GM21825 (cell line): Measurements from ENCODE around the gene FCHSD1.

Source experiments
- ATAC-seq: cut with Tn5 transposase; IDR thresholded peaks from one replicate; pipeline ENCODE4 v1.9.1; 2021; ENCODE audit warnings: mild to moderate bottlenecking, moderate library complexity; ENCODE audit not compliant: unreplicated experiment

The FCHSD1 gene

DNA sequence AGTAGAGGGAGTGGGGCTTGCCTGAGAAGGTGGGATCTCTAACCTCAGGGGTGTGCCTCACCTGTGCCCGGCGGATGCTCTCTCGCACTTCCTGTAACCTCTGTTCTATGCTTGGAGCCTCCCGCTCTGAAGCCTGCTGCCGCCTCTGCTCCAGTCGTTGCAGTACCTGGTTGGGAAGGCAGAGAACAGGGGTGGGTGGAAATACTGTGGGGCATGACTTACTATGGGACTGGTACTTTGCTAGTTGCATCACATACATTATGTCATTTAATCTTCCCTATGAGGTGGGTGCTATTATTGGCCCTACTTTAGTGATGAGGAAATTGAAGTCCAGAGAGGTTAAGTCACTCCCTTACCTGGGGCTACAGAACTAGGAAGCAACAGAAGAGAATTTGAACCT, 5.2 kb downstream of the FCHSD1 start:
- no peak for ATAC-seq

DNA sequence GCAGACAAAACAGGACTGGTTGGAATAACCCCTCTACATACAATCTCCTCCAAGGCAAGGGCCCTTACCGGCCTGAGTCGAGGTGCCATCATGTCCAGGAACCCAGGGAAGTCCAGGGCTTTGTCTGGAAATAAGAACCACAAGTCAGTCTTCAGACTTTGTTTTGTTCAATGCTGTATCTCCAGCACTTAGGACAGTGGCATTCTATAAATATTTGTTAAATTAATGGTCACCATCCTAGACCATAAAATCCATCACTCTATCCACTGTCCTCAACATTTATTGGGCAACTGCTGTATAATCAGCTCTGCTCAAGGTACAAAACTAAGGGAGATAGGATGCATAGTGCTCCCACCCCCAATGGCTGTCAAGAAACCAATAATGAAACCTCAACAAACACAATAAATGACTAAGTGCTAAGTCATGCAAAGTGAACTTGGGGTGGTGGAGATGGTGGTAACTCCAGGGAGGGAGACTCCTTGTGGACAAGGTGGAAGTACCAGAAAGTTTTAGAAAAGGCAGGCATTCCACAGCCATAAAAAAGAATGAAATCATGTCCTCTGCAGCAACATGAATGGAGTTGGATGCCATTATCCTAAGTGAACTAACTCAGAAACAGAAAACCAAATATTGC, 9.5 kb downstream of the FCHSD1 start:
- ATAC-seq = peak; percentile 33

DNA sequence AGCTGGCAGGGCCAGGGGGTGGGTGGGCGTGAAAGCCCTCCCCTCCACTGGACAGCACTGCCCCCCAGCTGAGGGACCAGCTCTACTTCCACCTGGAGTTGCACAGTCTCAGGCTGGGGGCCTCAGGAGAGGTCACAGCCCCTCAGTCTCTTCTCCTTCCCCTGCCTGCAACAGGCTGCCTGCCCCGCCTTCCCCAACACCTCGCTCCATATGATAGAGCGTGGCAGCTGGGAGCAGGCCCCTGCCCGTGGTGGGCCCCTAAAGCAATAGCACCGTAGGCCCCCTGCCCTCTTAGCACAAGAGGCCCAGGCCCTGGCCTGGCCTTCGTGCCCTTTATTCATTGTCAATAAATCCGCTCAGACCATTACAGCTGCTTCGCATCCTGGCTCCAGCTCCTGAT, 10.5 kb downstream of the FCHSD1 start:
- ATAC-seq = no peak

- ATAC-seq = no peak
Observed at GRCh38 chr5:141640051-141640415, 11.2 kb downstream of the FCHSD1 start.

GRCh38 chr5:141639357-141640050, 11.7 kb downstream of the FCHSD1 start:
- ATAC-seq = no peak

- ATAC-seq = no peak
Observed at GRCh38 chr5:141638771-141639170, 12.4 kb downstream of the FCHSD1 start.

- peak; percentile 28 for ATAC-seq
Observed at GRCh38 chr5:141637767-141638419, 13.3 kb downstream of the FCHSD1 start.

- peak; percentile 15 for ATAC-seq
Observed at GRCh38 chr5:141637123-141637766, 14.0 kb downstream of the FCHSD1 start.

- ATAC-seq = peak; percentile 81
Observed at GRCh38 chr5:141636413-141637122, 14.7 kb downstream of the FCHSD1 start, which contains the start of the genes HDAC3 and RELL2. HDAC3 (minus strand) TSS chr5:141636849; CDS start chr5:141636790, 59 bp downstream. RELL2 (plus strand) TSS chr5:141636997; CDS start chr5:141638226, 1,229 bp downstream.

DNA sequence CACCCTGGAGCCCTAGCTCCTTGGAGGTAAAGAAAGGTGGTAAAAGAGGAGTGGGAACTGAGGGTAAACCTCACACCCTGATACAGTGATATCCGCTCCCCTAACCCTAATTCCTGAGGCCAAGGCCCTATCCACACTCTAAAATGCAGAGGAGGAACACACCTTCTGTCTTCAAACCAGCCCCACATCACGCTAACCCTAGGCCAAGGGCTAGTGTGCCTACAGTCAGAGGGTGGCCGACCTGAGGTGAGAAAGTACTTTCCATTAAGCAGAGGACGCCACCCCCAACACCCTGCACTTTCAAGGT, 15.2 kb downstream of the FCHSD1 start:
- ATAC-seq = no peak

DNA sequence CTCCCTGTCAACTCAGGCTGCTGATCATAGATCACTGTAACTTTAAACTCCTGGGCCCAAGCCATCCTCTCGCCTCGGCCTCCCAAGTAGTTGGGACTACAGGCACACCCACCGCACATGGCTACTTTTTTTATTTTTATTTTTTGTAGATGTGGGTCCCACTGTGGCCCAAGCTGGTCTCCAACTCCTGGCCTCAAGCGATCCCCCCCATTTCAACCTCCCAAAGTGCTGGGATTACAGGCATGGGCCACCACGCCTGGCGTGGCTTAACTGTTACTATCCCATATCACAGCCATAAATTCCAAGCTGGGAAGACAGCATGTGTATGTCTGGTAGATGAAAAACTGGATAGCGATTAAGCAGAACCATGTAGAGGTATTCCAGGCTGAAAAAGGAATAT, 15.6 kb downstream of the FCHSD1 start:
- ATAC-seq = no peak

GRCh38 chr5:141634720-141635119, 16.5 kb downstream of the FCHSD1 start:
- no peak for ATAC-seq

DNA sequence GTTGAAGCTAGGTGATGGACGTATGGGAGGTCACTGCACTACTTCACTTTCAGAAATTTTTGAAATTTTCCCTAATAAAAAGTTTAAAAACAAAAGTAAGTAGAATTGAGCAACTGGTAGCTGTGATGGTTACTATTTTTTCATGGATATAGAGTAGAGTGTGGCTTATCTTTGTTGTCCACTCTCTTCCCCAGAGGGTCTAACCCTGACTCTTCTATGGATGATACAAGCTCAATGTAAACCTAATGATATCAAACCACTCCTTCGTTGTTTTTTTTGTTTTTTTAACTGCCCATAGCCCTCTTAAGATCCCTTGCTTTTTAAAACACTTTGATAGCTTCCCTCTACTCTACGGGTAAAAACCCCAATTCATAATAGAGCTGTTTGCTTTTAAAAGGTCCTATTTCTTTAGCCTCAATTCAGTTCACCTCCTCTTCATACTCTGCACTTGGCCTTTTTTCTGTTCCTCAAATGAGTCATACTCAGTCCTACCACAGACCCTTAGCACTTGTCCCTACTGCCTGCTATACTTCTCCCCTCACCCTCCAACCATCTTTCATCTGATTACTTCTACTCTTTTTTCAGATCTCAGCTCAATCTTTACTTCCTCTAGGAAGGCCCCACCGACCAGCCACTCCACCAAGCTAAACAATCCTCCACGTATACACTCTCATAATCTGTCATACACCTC, 17.2 kb downstream of the FCHSD1 start:
- ATAC-seq = peak; percentile 62

DNA sequence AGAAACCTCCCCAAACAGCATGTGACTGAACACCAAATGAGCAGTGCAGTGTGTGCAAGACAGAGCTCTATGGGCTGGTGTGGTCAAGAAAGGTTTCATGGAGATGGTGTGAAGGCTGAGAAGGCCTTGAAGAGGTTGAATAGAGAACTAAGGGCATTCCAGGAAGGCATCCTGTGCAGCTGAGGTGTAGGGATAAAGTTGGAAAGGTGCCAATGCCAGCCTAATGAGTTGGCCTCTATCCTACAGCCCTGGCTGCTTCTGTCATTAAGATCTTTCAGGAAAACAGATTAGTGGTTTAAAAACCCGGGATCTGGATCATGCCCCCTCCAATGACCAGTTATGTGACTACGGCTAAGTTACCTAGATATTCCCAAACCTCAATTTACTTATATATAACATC, 18.6 kb downstream of the FCHSD1 start:
- ATAC-seq = no peak

DNA sequence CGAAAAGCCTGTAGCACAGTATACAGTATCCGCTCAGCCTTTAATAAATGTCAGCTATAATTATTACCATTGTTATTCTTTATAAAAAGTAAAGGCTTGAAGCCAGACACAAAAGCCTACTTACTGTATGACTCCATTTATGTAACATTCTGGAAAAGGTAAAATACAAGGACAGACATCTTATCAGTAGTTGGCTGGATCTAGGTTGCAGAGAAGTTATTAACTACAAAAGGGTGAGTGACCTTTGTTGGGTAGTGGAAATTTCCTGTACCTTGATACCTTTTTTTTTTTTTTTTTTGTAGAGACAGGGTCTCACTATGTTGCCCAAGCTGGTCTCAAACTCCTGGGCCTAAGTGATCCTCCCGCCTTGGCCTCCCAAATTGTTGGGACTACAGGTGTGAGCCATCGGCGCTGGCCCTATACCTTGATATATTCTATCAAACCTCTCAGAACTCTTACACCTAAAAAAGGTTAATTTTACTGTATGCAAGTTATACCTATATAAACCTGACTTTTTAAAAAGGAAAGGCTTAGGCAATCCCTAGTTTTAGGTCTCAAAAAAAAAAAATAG, 20.6 kb downstream of the FCHSD1 start:
- ATAC-seq = no peak

DNA sequence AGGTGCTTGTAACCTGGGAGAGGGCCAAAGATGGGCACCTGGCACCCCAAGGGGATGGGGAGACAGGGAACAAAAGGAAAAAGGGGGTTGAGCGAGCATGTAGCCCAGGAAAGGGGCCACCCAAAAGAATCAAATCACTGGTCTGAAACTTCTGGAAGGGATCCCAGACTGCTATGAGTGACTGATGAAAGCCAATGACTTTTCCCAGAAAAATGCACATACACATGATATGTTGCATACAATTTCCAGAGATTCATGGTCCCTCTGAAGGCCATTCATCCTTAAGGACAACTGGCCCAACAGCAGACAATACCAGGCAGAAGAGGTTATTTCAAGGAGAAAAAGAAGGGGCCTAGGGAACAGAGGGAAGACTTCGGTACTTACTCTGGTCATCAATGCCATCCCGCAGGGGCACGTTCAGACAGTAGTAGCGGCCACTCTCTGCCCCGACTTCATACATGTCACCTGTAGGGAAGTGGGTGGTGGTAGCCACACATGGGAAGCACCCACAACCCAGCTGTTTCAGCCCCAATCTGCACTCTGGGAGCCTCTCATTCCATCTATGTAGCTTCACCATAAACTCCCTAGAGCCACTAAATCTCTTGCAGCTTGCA, 22.9 kb downstream of the FCHSD1 start:
- ATAC-seq = no peak

DNA sequence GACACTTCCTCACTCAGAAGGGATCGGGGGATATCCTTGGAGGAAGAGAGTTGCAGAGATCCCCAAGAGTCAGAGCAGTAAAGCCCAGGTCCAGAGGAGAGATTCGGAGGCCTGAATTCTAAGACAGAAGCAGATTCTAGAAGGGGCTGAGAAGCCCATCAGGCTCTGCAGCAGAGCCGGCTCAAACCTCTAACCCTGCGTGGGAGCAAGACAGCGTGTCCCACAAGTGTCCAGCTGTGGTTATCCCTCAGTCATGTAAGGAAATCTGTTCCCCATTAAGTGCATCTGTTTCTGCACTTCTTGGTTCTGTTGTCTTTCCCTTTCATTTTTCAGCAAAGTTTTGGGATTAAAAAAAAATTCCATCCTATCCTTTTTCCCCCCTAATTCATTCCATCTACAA, 27.6 kb downstream of the FCHSD1 start:
- no peak for ATAC-seq

DNA sequence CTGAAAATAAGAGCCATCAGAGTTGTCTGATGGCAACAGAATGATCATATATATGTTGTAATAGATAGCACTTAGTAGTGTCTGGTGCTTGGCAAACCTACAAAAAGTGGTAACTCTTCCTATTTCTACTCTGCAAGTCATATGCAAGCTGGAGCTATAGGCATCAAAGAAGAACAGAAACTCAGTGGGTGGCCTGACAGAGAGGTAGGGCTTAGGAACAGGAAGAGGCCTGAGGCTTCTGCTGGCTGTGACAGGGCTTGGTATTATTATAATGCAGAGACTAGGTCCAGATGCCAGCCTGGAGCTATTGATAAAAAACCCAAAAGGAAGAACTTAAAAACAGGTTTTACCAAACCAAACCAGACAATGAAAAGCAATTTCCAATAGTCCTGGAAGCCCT, 28.0 kb downstream of the FCHSD1 start:
- ATAC-seq = peak; percentile 48

- peak; percentile 84 for ATAC-seq
Observed at GRCh38 chr5:141618804-141619554, 32.2 kb downstream of the FCHSD1 start, which contains the start of gene DIAPH1. DIAPH1 (minus strand) TSS chr5:141619000; CDS start chr5:141618914, 86 bp downstream.
